GM12874 (cell line): Measurements from ENCODE around the gene SNAP47.

Experiments
- TF ChIP-seq, protein P1 (sequence below): IDR thresholded peaks from 2 replicates; pipeline ENCODE4 v1.5.1; 2011; ENCODE audit warnings: low read depth, mild to moderate bottlenecking, control low read depth, low read length, moderate library complexity; ENCODE audit not compliant: insufficient read depth

The SNAP47 gene

DNA sequence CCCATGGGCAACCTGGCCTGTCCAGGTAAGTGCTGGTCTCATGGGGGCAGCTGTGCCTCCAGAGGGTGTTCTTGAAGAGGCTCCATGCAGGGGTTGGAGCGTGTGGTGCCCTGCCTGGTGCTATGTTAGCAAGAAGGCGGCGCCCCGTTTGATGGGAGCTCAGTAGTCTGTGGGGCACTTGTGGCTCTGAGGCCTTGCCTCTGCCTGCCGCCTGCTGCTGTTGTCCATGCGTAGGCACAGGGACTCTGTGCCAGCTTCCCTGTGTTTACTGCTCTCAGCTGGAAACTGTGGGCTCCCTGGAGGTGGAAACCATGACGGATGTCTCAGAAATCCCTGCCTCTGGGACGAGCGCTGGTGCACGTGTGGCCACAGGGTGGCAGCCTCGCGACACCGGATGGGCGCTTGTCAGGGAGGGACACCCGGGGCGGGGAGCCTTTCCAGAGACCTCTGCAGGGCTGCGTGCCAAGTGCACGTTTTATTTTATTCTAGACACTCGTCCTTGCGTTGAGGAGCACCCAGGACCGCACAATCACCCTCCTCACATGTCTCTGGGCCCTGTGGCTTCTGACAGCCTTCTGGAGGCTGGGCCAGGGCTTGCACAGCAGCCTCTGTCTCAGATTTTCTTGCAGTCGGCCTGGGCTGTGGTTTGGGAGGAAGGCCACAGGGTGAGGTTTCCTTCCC is 27.1 kb downstream of the SNAP47 start:
- TF ChIP-seq, protein P1, sequence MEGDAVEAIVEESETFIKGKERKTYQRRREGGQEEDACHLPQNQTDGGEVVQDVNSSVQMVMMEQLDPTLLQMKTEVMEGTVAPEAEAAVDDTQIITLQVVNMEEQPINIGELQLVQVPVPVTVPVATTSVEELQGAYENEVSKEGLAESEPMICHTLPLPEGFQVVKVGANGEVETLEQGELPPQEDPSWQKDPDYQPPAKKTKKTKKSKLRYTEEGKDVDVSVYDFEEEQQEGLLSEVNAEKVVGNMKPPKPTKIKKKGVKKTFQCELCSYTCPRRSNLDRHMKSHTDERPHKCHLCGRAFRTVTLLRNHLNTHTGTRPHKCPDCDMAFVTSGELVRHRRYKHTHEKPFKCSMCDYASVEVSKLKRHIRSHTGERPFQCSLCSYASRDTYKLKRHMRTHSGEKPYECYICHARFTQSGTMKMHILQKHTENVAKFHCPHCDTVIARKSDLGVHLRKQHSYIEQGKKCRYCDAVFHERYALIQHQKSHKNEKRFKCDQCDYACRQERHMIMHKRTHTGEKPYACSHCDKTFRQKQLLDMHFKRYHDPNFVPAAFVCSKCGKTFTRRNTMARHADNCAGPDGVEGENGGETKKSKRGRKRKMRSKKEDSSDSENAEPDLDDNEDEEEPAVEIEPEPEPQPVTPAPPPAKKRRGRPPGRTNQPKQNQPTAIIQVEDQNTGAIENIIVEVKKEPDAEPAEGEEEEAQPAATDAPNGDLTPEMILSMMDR: peak; percentile 89

DNA sequence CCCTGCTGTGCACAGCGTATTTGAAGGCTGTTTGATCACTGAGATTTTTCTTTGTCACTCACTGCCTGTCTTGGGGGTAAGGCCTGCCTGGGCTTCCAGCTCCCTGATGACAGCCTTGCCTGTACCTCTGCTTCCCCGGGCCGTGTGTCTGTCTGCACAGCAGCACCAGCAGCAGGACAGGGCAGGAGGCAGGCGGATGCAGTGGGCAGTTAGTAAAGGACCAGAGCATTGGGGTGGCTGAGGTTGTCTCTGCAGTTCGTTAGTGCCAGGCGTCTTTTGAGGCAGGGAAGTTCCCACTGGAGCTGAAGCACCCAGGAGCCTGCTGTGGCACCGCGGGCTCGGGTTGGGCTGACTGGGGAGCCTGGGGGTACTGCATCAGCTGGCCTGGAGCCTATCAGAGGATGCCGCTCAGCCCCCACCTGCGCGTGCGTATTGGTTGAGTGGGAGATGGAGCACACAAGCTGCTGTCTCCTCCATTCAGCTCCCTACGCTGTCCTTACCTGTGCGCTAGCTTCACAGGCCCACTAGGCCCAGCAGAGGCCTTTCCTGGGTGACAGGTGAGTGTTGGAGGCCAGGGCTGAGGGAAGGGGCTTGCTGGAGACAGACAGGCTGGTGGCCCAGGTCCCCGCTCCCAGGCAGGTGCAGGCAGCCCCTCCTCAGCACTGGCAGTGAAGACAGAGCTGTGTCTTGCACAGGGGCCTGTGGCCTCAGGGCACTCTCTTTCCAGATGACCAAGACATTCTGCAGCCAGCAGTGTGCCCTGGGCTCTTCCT is 28.2 kb downstream of the SNAP47 start:
- TF ChIP-seq, protein P1: no peak

DNA sequence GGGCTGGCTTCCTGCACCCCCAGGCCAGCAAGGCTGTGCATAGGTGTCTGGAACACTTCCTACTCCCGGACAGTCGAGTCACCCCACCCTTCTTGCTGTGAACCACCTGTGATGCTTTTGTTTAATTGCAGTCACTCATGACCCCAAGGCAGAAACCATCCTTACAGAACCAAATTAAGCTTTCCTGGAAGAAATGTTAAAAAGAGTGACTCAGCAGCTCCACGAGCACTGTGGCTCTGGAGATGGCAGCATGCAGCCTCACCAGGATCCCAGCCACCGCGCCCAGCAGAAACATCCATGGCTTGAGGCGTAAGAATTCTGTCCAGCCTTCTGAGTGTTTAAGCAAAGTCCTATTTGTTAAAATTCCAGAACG is 28.8 kb downstream of the SNAP47 start:
- TF ChIP-seq, protein P1: no peak

DNA sequence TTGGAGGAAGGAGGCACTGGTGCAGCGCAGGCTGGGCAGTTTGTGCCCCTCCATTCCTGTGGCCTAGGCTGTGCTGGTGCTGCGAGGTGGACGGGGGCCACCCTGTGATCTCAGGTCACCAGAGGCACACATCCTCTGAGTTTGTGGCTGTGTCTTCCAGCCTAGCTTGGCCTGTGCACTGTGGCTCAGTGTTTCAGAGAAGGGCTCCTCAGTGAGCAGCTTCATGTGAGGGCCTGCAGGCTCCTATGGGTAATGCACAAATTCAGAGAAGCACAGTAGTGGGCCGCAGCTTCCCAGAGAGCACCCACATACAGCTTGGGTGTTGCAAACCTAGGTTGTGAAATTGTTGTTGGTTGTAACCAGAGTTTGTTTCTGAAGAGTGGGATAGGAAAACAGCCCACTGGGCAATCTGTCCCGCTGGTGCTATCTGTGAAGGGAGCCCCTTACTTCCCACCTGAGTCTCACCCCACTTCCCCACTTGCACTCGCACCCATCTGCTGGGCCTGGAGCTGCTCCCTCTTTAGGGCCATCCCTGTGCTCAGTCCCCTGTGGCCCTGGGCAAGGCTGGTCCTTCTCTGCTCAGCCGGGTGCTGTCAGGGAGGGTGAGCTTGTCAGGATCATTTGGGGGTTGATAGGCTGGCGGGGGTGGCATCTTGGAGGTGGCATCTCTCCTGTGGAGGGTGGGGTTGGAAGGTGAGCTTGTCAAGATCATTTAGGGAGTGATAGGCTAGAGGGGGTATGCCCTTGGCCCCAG is 30.2 kb downstream of the SNAP47 start:
- TF ChIP-seq, protein P1: no peak

DNA sequence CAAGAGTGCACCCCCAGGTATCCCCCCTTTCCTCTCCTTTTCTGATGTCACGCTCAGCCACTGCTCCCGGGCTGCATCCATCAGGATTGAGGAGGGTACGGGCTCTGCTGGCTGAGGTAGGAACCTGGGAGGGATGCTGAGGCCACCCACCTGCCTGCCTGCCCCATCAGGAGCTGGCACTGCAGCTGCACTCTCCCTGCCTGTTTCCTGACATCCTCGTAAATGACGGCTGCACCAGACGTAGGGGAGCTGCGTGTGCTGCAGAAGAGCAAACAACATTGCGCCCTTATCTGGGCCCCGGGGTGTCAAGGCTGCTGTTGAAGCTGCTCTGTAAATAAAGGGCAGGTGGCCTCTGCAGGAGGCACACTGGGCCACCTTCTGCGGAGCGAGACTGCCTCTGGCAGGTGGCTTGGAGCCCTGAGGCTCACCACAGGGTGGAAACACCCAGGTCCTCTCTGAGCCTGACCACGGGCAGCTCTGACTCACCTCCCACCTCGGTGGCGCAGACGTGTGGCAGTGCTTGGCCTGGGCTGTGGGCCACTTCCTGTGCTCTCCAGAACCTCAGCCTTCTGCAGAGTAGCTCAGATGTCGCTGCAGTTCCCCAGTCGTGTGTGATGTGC is 30.9 kb downstream of the SNAP47 start:
- TF ChIP-seq, protein P1: no peak

DNA sequence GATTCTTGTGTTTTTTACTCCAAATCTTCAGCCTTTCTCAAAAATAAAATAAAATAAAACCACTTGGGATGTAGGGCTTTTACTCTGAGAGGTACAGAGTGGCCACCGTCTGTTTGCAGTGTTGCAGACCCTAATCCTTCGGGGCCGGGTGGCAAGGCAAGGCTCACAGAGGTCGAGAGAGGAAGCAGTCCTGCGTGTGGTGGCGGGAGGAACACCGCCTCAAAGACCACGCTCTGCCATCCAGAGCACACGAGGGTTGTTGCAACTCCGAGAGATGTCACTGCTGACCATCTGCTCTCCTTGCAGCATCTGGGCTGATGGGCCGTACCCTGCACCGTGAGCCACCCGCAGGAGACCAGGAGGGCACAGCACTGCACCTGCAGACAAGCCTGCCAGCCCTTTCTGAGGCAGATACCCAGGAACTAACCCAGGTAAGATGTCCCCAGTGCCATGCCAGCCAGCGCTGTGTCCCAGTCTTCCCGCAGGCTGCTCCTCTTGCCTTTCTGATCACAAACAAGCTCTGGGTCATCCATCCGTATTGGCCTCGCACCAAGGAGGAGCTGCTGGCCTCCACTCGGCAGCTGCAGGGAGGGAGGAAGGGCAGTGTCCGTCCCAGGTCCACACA is 31.5 kb downstream of the SNAP47 start:
- TF ChIP-seq, protein P1: no peak
